Measurements from ENCODE around the gene GALNT12.

DNA sequence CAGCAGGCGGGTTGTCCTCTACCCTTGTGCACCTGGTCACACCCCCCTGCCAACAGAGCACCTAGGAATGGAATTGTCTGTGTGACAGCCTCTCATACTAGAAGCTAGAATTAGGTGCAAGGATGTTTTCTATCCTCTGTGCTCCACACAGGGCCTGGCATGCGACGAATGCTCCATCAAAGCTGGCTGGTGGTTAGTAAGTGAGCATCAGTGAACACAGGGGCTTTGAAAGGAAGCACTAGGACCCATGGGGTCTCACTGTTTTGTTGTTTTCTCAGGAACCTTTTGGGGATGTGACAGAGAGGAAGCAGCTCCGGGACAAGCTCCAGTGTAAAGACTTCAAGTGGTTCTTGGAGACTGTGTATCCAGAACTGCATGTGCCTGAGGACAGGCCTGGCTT, 32.3 kb downstream of the GALNT12 start:
- TF ChIP-seq CTCF (IDR thresholded peaks at IDR 0.05 in 4 of 5, conservative IDR thresholded peaks at IDR 0.05 in 1 of 5) (no peak), POLR2A (IDR thresholded peaks at IDR 0.05) (no peak)

Data from gastrocnemius medialis (tissue), 4 donors.